Brain pericyte (primary cell): ENCODE data around the gene BCL10.

Experiments
- DNase-seq: peaks from one replicate; pipeline ENCODE4 v3.0.0-alpha.2; 2012; ENCODE audit warnings: low read depth, low spot score

The BCL10 gene

GRCh38 chr1:85297855-85298629, 21.6 kb upstream of the BCL10 start:
- DNase-seq: peak; percentile 86

GRCh38 chr1:85297538-85297854, 21.1 kb upstream of the BCL10 start:
- no peak for DNase-seq

- DNase-seq: no peak
Observed at GRCh38 chr1:85296980-85297379, 20.5 kb upstream of the BCL10 start.

GRCh38 chr1:85295654-85296053, 19.2 kb upstream of the BCL10 start:
- DNase-seq: no peak

- DNase-seq: no peak
Observed at GRCh38 chr1:85295006-85295431, 18.6 kb upstream of the BCL10 start.

GRCh38 chr1:85290826-85291225, 14.4 kb upstream of the BCL10 start:
- DNase-seq: no peak

- no peak for DNase-seq
Observed at GRCh38 chr1:85289848-85290335, 13.5 kb upstream of the BCL10 start.

GRCh38 chr1:85289207-85289847, 12.9 kb upstream of the BCL10 start:
- DNase-seq: no peak

- no peak for DNase-seq
Observed at GRCh38 chr1:85284202-85284601, 7.8 kb upstream of the BCL10 start.

- DNase-seq: no peak
Observed at GRCh38 chr1:85283475-85284199, 7.2 kb upstream of the BCL10 start.

- DNase-seq: no peak
Observed at GRCh38 chr1:85282424-85282823, 6.0 kb upstream of the BCL10 start.

GRCh38 chr1:85280636-85281035, 4.2 kb upstream of the BCL10 start:
- DNase-seq: no peak

GRCh38 chr1:85279458-85280080, 3.1 kb upstream of the BCL10 start:
- no peak for DNase-seq

GRCh38 chr1:85278853-85279314, 2.5 kb upstream of the BCL10 start:
- DNase-seq: peak; percentile 61

GRCh38 chr1:85277802-85278201, 1.4 kb upstream of the BCL10 start:
- no peak for DNase-seq

GRCh38 chr1:85276978-85277639, 677 bp upstream of the BCL10 start:
- no peak for DNase-seq

GRCh38 chr1:85275701-85276214, 674 bp downstream of the BCL10 start:
- no peak for DNase-seq

GRCh38 chr1:85274969-85275453, 1.4 kb downstream of the BCL10 start:
- no peak for DNase-seq

GRCh38 chr1:85273397-85273796, 3.0 kb downstream of the BCL10 start:
- DNase-seq: no peak

GRCh38 chr1:85268801-85269585, 7.4 kb downstream of the BCL10 start:
- DNase-seq: no peak
